ENCODE results near the gene AKR1C4.

Gene AKR1C4

DNA sequence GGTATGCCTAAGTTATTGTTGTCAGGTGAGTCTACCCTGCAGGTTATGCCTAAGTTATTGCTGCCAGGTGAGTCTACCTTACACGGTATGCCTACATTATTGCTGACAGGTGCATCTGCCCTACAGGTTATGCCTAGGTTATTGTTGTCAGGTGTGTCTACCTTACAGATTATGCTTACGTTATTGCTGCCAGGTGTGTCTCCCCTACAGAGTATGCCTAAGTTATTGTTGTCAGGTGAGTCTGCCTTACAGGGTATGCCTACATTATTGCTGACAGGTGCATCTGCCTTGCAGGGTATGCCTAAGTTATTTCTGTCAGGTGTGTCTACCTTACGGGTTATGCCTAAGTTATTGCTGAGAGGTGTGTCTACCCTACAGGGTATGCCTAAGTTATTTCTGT is 64.2 kb downstream of the AKR1C4 start:
- H3K4me3 ChIP-seq (ENCODE audit: insufficient read depth, low read length, poor library complexity, severe bottlenecking) = no peak overlapping the region
- H3K9me3 ChIP-seq (ENCODE audit: insufficient read depth, low read length) = no peaks in the 10 kb centered on the region
- no peak overlapping the region for H2AFZ ChIP-seq (ENCODE audit: low read depth, low read length, severe bottlenecking)
- H3K27ac ChIP-seq (ENCODE audit: low read depth, low read length) = no peak overlapping the region
- TF ChIP-seq, protein P1, sequence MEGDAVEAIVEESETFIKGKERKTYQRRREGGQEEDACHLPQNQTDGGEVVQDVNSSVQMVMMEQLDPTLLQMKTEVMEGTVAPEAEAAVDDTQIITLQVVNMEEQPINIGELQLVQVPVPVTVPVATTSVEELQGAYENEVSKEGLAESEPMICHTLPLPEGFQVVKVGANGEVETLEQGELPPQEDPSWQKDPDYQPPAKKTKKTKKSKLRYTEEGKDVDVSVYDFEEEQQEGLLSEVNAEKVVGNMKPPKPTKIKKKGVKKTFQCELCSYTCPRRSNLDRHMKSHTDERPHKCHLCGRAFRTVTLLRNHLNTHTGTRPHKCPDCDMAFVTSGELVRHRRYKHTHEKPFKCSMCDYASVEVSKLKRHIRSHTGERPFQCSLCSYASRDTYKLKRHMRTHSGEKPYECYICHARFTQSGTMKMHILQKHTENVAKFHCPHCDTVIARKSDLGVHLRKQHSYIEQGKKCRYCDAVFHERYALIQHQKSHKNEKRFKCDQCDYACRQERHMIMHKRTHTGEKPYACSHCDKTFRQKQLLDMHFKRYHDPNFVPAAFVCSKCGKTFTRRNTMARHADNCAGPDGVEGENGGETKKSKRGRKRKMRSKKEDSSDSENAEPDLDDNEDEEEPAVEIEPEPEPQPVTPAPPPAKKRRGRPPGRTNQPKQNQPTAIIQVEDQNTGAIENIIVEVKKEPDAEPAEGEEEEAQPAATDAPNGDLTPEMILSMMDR (IDR thresholded peaks at IDR 0.05; ENCODE audit: insufficient read depth, low read length, poor library complexity, severe bottlenecking) = no peak
- TF ChIP-seq EZH2phosphoT487 (conservative IDR thresholded peaks at IDR 0.05; ENCODE audit: low read length) = no peak
- H3K27me3 ChIP-seq (ENCODE audit: low read length) = no peaks in the 10 kb centered on the region
- no peaks in the 10 kb centered on the region for H3K36me3 ChIP-seq (ENCODE audit: low read length)
- H4K20me1 ChIP-seq (ENCODE audit: low read depth, low read length) = no peaks in the 10 kb centered on the region
- no peaks in the 10 kb centered on the region for H3K9me2 ChIP-seq (replicated peaks; ENCODE audit: insufficient read depth, low read length)
- no peak overlapping the region for H3K4me2 ChIP-seq (ENCODE audit: low read depth, low read length, poor library complexity, severe bottlenecking)
- no peak overlapping the region for H3K9ac ChIP-seq (ENCODE audit: low read length)
- no peaks in the 10 kb centered on the region for H3F3A ChIP-seq (ENCODE audit: insufficient read depth)
- H3K79me2 ChIP-seq (ENCODE audit: insufficient read depth, low read length) = no peaks in the 10 kb centered on the region

DNA sequence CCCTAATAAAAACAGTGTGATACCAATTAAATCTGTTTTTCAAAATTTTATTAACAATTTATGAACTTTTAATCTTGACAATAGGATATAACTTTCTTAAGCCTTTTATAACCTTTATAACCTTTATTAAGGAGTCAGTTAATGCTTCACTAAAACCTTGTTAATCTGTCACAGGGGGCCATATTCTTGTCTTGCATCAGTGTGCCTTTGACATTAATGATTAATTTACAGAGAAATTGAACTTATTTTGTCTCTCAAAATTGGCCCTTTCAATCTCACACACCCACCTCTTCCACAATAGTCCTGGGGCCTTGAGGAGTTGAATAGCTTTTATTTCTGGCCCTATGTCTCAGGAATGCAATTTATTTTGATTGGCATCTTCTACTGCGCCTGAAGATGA is 68.5 kb downstream of the AKR1C4 start:
- no peaks in the 10 kb centered on the region for H3K9me3 ChIP-seq (ENCODE audit: insufficient read depth, low read length)
- H3K9ac ChIP-seq (ENCODE audit: low read length) = no peak overlapping the region
- no peaks in the 10 kb centered on the region for H3F3A ChIP-seq (ENCODE audit: insufficient read depth)
- no peaks in the 10 kb centered on the region for H3K36me3 ChIP-seq (ENCODE audit: low read length)
- no peaks in the 10 kb centered on the region for H3K79me2 ChIP-seq (ENCODE audit: insufficient read depth, low read length)
- H3K4me3 ChIP-seq (ENCODE audit: insufficient read depth, low read length, poor library complexity, severe bottlenecking) = no peak overlapping the region
- no peak overlapping the region for H3K27ac ChIP-seq (ENCODE audit: low read depth, low read length)
- H2AFZ ChIP-seq (ENCODE audit: low read depth, low read length, severe bottlenecking) = no peak overlapping the region
- TF ChIP-seq, protein P1 (IDR thresholded peaks at IDR 0.05; ENCODE audit: insufficient read depth, low read length, poor library complexity, severe bottlenecking) = no peak
- TF ChIP-seq EZH2phosphoT487 (conservative IDR thresholded peaks at IDR 0.05; ENCODE audit: low read length) = no peak
- H3K9me2 ChIP-seq (replicated peaks; ENCODE audit: insufficient read depth, low read length) = no peaks in the 10 kb centered on the region
- no peaks in the 10 kb centered on the region for H3K27me3 ChIP-seq (ENCODE audit: low read length)
- H4K20me1 ChIP-seq (ENCODE audit: low read depth, low read length) = no peaks in the 10 kb centered on the region
- H3K4me2 ChIP-seq (ENCODE audit: low read depth, low read length, poor library complexity, severe bottlenecking) = no peak overlapping the region

DNA sequence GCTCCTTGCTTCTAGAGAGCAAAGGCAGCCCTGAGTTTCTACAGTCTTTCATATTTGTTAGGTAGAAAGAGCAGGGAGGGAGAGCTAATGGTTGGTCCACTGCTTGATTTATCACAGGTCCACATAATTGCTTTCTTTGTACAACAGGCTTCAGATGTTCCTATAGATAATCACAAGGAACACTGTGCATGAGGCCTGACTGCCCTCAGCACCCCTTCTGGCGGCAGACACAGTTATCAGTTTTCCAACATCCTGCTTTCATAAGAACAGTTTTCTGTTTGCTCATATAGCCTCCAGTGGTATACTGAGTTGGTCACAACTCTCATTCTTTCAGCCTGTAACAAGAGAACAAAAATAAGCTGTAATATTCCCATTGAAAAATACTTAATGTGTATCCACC is 69.7 kb downstream of the AKR1C4 start:
- H3K9ac ChIP-seq (ENCODE audit: low read length) = no peak overlapping the region
- H3K9me2 ChIP-seq (replicated peaks; ENCODE audit: insufficient read depth, low read length) = no peaks in the 10 kb centered on the region
- H3K9me3 ChIP-seq (ENCODE audit: insufficient read depth, low read length) = no peaks in the 10 kb centered on the region
- TF ChIP-seq EZH2phosphoT487 (conservative IDR thresholded peaks at IDR 0.05; ENCODE audit: low read length) = no peak
- TF ChIP-seq, protein P1 (IDR thresholded peaks at IDR 0.05; ENCODE audit: insufficient read depth, low read length, poor library complexity, severe bottlenecking) = no peak
- no peak overlapping the region for H3K27ac ChIP-seq (ENCODE audit: low read depth, low read length)
- no peaks in the 10 kb centered on the region for H4K20me1 ChIP-seq (ENCODE audit: low read depth, low read length)
- no peak overlapping the region for H2AFZ ChIP-seq (ENCODE audit: low read depth, low read length, severe bottlenecking)
- no peaks in the 10 kb centered on the region for H3K79me2 ChIP-seq (ENCODE audit: insufficient read depth, low read length)
- no peaks in the 10 kb centered on the region for H3K27me3 ChIP-seq (ENCODE audit: low read length)
- no peaks in the 10 kb centered on the region for H3K36me3 ChIP-seq (ENCODE audit: low read length)
- no peak overlapping the region for H3K4me2 ChIP-seq (ENCODE audit: low read depth, low read length, poor library complexity, severe bottlenecking)
- H3K4me3 ChIP-seq (ENCODE audit: insufficient read depth, low read length, poor library complexity, severe bottlenecking) = no peak overlapping the region
- H3F3A ChIP-seq (ENCODE audit: insufficient read depth) = no peaks in the 10 kb centered on the region
